HG03108 (cell line): ENCODE results near the gene SNU13.
"Not testable (repeated sequence)": the region's sequence is repeated elsewhere in the genome, so short reads cannot be mapped to it uniquely, and the experiment has no call there.

Experiments
- ATAC-seq: cut with Tn5 transposase; IDR thresholded peaks from one replicate; pipeline ENCODE4 v1.9.1; 2021; ENCODE audit warnings: moderate library complexity; ENCODE audit not compliant: unreplicated experiment

The SNU13 gene

GRCh38 chr22:41688365-41689211, at the start of gene SNU13:
SNU13 (minus strand) TSS chr22:41688867; CDS start chr22:41688796, 71 bp downstream.
- peak; percentile 94 for ATAC-seq

- ATAC-seq = not testable (repeated sequence)
Measured at GRCh38 chr22:41733241-41733640, 44.6 kb upstream of the SNU13 start.

- ATAC-seq = no peak
Measured at GRCh38 chr22:41732096-41732772, 43.6 kb upstream of the SNU13 start.

- no peak for ATAC-seq
Measured at GRCh38 chr22:41731609-41732008, 42.9 kb upstream of the SNU13 start.

GRCh38 chr22:41725510-41726110, 36.9 kb upstream of the SNU13 start:
- ATAC-seq = no peak

- ATAC-seq = no peak
Measured at GRCh38 chr22:41722496-41722895, 33.8 kb upstream of the SNU13 start.

- ATAC-seq = no peak
Measured at GRCh38 chr22:41713004-41713403, 24.3 kb upstream of the SNU13 start.

- ATAC-seq = no peak
Measured at GRCh38 chr22:41709341-41709740, 20.7 kb upstream of the SNU13 start.

GRCh38 chr22:41702763-41703162, 14.1 kb upstream of the SNU13 start:
- no peak for ATAC-seq

- no peak for ATAC-seq
Measured at GRCh38 chr22:41700108-41700364, 11.4 kb upstream of the SNU13 start.

GRCh38 chr22:41699264-41700107, 10.8 kb upstream of the SNU13 start, which contains the start of gene MEI1:
MEI1 (plus strand) TSS chr22:41699503; CDS start chr22:41699539, 36 bp downstream.
- no peak for ATAC-seq

- ATAC-seq = no peak
Measured at GRCh38 chr22:41697126-41697775, 8.6 kb upstream of the SNU13 start.

GRCh38 chr22:41696703-41697102, 8.0 kb upstream of the SNU13 start:
- ATAC-seq = no peak

- no peak for ATAC-seq
Measured at GRCh38 chr22:41695211-41695610, 6.5 kb upstream of the SNU13 start.

- ATAC-seq = no peak
Measured at GRCh38 chr22:41690476-41690875, 1.8 kb upstream of the SNU13 start.

GRCh38 chr22:41687901-41688364, 734 bp downstream of the SNU13 start:
- no peak for ATAC-seq

- ATAC-seq = not testable (repeated sequence)
Measured at GRCh38 chr22:41686890-41687289, 1.8 kb downstream of the SNU13 start.

GRCh38 chr22:41684194-41684593, 4.5 kb downstream of the SNU13 start:
- no peak for ATAC-seq

GRCh38 chr22:41683616-41684015, 5.1 kb downstream of the SNU13 start:
- no peak for ATAC-seq

- ATAC-seq = no peak
Measured at GRCh38 chr22:41683052-41683451, 5.6 kb downstream of the SNU13 start.
